ENCODE data around the gene VCAN. TPM values are rescaled to one million over a fixed set of nuclear protein-coding genes. Genes with fewer than 3 reads are reported as not detected.

VCAN gene
- total RNA-seq, 4 donors from 2014 or later: 9.4 to 49.2 (median 10.9) TPM

DNA sequence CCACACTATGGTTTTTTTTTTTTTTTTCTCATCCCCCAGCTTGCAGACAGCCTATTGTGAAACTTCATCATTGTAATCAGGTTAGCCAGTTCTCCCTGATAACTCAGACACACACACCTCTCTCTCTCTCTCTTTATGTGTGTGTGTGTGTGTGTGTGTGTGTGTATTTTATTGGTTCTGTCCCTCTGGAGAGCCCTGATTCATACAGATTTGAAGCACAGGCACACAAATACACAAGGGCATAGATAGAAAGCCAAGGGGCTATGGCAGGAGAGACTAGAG, 20.6 kb upstream of the VCAN start:
- intact Hi-C loops (cut with DNase I; ENCODE audit: low total_unique reads) (no loop called here), in situ Hi-C loops (cut with MboI; ENCODE audit: low pct_ligation_motif_present in 1 of 4, low pct_unique_long_range_greater_than_20kb in 1 of 4, low sequenced_read_pairs in 3 of 4) (no loop called here)
- Histone ChIP-seq H3K27ac (no peak overlapping the region), H3K36me3 (no peaks in the 10 kb centered on the region), H3K27me3 (no peaks in the 10 kb centered on the region), H3K4me3 (no peak overlapping the region), H3K4me1 (no peaks in the 10 kb centered on the region), H3K9me3 (peaks cover 0 to 5% of the 10 kb centered on the region in 2 donors)
- DNase-seq: no peak
- TF ChIP-seq EP300 (IDR thresholded peaks at IDR 0.05; ENCODE audit: low read depth) (no peak), POLR2AphosphoS5 (IDR thresholded peaks at IDR 0.05) (no peak), POLR2A (IDR thresholded peaks at IDR 0.05) (no peak), CTCF (IDR thresholded peaks at IDR 0.05) (no peak)

- Histone ChIP-seq H3K4me3 (no peak overlapping the region), H3K27me3 (no peaks in the 10 kb centered on the region), H3K4me1 (no peaks in the 10 kb centered on the region), H3K9me3 (peaks cover 0 to 5% of the 10 kb centered on the region in 2 donors), H3K27ac (no peak overlapping the region), H3K36me3 (no peaks in the 10 kb centered on the region)
- intact Hi-C loops (cut with DNase I; ENCODE audit: low total_unique reads) (no loop called here), in situ Hi-C loops (cut with MboI; ENCODE audit: low pct_ligation_motif_present in 1 of 4, low pct_unique_long_range_greater_than_20kb in 1 of 4, low sequenced_read_pairs in 3 of 4) (no loop called here)
- no peak for TF ChIP-seq EP300 (IDR thresholded peaks at IDR 0.05; ENCODE audit: low read depth)
- no peak for TF ChIP-seq CTCF (IDR thresholded peaks at IDR 0.05)
- TF ChIP-seq POLR2A (IDR thresholded peaks at IDR 0.05): no peak
- no peak for TF ChIP-seq POLR2AphosphoS5 (IDR thresholded peaks at IDR 0.05)
- DNase-seq: no peak
These were observed 19.6 kb upstream of the VCAN start for GRCh38 chr5:83451955-83452354.

- DNase-seq: no peak
- in situ Hi-C loops (cut with MboI; ENCODE audit: low pct_ligation_motif_present in 1 of 4, low pct_unique_long_range_greater_than_20kb in 1 of 4, low sequenced_read_pairs in 3 of 4): no loop called here
- Histone ChIP-seq H3K27me3 (no peaks in the 10 kb centered on the region), H3K36me3 (no peaks in the 10 kb centered on the region), H3K27ac (no peak overlapping the region), H3K4me3 (no peak overlapping the region), H3K9me3 (peaks cover 0 to 5% of the 10 kb centered on the region in 2 donors), H3K4me1 (no peaks in the 10 kb centered on the region)
- 78 to 82% methylated on average over 1 of the region's 1 CpG for whole genome bisulfite sequencing, 2 donors (ENCODE audit: low coverage in 1 of 2)
- intact Hi-C loops (cut with DNase I; ENCODE audit: low total_unique reads): no loop called here
- TF ChIP-seq POLR2A (IDR thresholded peaks at IDR 0.05) (no peak), POLR2AphosphoS5 (IDR thresholded peaks at IDR 0.05) (no peak), CTCF (IDR thresholded peaks at IDR 0.05) (no peak), EP300 (IDR thresholded peaks at IDR 0.05; ENCODE audit: low read depth) (no peak)
These were observed 17.6 kb upstream of the VCAN start for GRCh38 chr5:83453937-83454336.

GRCh38 chr5:83464261-83464660, 7.3 kb upstream of the VCAN start:
- Histone ChIP-seq H3K4me3 (no peak overlapping the region), H3K36me3 (no peaks in the 10 kb centered on the region), H3K4me1 (no peaks in the 10 kb centered on the region), H3K27me3 (peaks cover 20% of the 10 kb centered on the region), H3K9me3 (no peaks in the 10 kb centered on the region), H3K27ac (no peak overlapping the region)
- WGBS, 2 donors (ENCODE audit: low coverage in 1 of 2): 50 to 83% methylated on average over 2 to 3 of the region's 3 CpGs
- no peak for DNase-seq
- in situ Hi-C loops (cut with MboI; ENCODE audit: low pct_ligation_motif_present in 1 of 4, low pct_unique_long_range_greater_than_20kb in 1 of 4, low sequenced_read_pairs in 3 of 4): no loop called here
- TF ChIP-seq CTCF (IDR thresholded peaks at IDR 0.05) (no peak), POLR2A (IDR thresholded peaks at IDR 0.05) (no peak), EP300 (IDR thresholded peaks at IDR 0.05; ENCODE audit: low read depth) (no peak)
- intact Hi-C loops (cut with DNase I; ENCODE audit: low total_unique reads): no loop called here

All from transverse colon (tissue), 4 donors.